MM.1S (cell line): ENCODE results near the gene TSC22D3.

Experiments
- DNase-seq: peaks from one replicate; pipeline ENCODE4 v3.0.0-alpha.2; 2015
- H2AFZ ChIP-seq: fragments of 300-600 bp; sonication (generic); 2 replicates; pipeline ENCODE4 v1.6.0; 2016; ENCODE audit warnings: antibody characterized with exemption, low read length
- H3F3A ChIP-seq: fragments of 300-600 bp; sonication (generic); 2 replicates; pipeline ENCODE4 v1.6.1; 2016; ENCODE audit warnings: mild to moderate bottlenecking, antibody characterized with exemption, low read length, moderate library complexity, mixed read lengths; ENCODE audit not compliant: insufficient read depth
- H3K27ac ChIP-seq: fragments of 300-600 bp; sonication (generic); 2 replicates; pipeline ENCODE4 v1.5.1; 2016; ENCODE audit warnings: mild to moderate bottlenecking, low read length
- H3K27me3 ChIP-seq: fragments of 300-600 bp; sonication (generic); replicated peaks from 2 replicates; pipeline ENCODE4 v1.6.0; 2016; ENCODE audit warnings: low read length; ENCODE audit not compliant: insufficient read depth
- H3K36me3 ChIP-seq: fragments of 300-600 bp; sonication (generic); replicated peaks from 2 replicates; pipeline ENCODE4 v1.6.1; 2016; ENCODE audit warnings: mild to moderate bottlenecking, low read length, mixed read lengths; ENCODE audit not compliant: insufficient read depth
- H3K4me1 ChIP-seq: fragments of 300-600 bp; sonication (generic); 2 replicates; pipeline ENCODE4 v1.6.1; 2016; ENCODE audit warnings: low read length, mixed read lengths
- H3K4me2 ChIP-seq: fragments of 300-600 bp; sonication (generic); 2 replicates; pipeline ENCODE4 v1.6.0; 2016; ENCODE audit warnings: low read depth, low read length
- H3K4me3 ChIP-seq: fragments of 300-600 bp; sonication (generic); 2 replicates; pipeline ENCODE4 v1.5.1; 2016; ENCODE audit warnings: low read length, mixed read lengths
- H3K79me2 ChIP-seq: fragments of 300-600 bp; sonication (generic); 2 replicates; pipeline ENCODE4 v1.6.1; 2016; ENCODE audit warnings: mixed run types, low read length, mixed read lengths
- H3K9ac ChIP-seq: fragments of 300-600 bp; sonication (generic); 2 replicates; pipeline ENCODE4 v1.6.1; 2016; ENCODE audit warnings: low read length, mixed read lengths
- H3K9me2 ChIP-seq: fragments of 300-600 bp; sonication (generic); replicated peaks from 2 replicates; pipeline ENCODE4 v1.6.1; 2016; ENCODE audit warnings: mild to moderate bottlenecking, low read length, mixed read lengths; ENCODE audit not compliant: insufficient read depth
- H3K9me3 ChIP-seq: fragments of 300-600 bp; sonication (generic); replicated peaks from 2 replicates; pipeline ENCODE4 v1.6.1; 2016; ENCODE audit warnings: mild to moderate bottlenecking, low read length, mixed read lengths; ENCODE audit not compliant: insufficient read depth
- H4K20me1 ChIP-seq: fragments of 300-600 bp; sonication (generic); 2 replicates; pipeline ENCODE4 v1.6.1; 2016; ENCODE audit warnings: mild to moderate bottlenecking, low read length, moderate library complexity, mixed read lengths; ENCODE audit not compliant: insufficient read depth
- EZH2 ChIP-seq: fragments of 300-600 bp; sonication (generic); optimal IDR thresholded peaks from 2 replicates; pipeline ENCODE3; 2017; ENCODE audit warnings: low read depth, mild to moderate bottlenecking, antibody characterized with exemption, low read length, mixed read lengths
- EZH2phosphoT487 ChIP-seq: fragments of 300-600 bp; sonication (generic); IDR thresholded peaks from 2 replicates; pipeline ENCODE4 v1.6.1; 2018; ENCODE audit warnings: antibody characterized with exemption, low read length
- TF ChIP-seq, protein P1 (sequence below): fragments of 300-600 bp; sonication (generic); IDR thresholded peaks from 2 replicates; pipeline ENCODE4 v1.5.1; 2016; ENCODE audit warnings: antibody characterized with exemption, low read length, mixed read lengths

TSC22D3 gene

GRCh38 chrX:107787827-107788226 lies 12.2 kb upstream of the TSC22D3 start:
- Histone ChIP-seq H3K79me2 (no peaks in the 10 kb centered on the region), H3K9me2 (no peaks in the 10 kb centered on the region), H3K27ac (no peak overlapping the region), H3K27me3 (no peaks in the 10 kb centered on the region), H3K36me3 (no peaks in the 10 kb centered on the region), H3K4me2 (no peak overlapping the region), H3K4me1 (no peaks in the 10 kb centered on the region), H3K9ac (no peak overlapping the region), H2AFZ (no peak overlapping the region), H3K9me3 (no peaks in the 10 kb centered on the region), H3K4me3 (no peak overlapping the region), H3F3A (no peaks in the 10 kb centered on the region), H4K20me1 (no peaks in the 10 kb centered on the region)
- TF ChIP-seq EZH2 (no peak), EZH2phosphoT487 (no peak)
- TF ChIP-seq, protein P1, sequence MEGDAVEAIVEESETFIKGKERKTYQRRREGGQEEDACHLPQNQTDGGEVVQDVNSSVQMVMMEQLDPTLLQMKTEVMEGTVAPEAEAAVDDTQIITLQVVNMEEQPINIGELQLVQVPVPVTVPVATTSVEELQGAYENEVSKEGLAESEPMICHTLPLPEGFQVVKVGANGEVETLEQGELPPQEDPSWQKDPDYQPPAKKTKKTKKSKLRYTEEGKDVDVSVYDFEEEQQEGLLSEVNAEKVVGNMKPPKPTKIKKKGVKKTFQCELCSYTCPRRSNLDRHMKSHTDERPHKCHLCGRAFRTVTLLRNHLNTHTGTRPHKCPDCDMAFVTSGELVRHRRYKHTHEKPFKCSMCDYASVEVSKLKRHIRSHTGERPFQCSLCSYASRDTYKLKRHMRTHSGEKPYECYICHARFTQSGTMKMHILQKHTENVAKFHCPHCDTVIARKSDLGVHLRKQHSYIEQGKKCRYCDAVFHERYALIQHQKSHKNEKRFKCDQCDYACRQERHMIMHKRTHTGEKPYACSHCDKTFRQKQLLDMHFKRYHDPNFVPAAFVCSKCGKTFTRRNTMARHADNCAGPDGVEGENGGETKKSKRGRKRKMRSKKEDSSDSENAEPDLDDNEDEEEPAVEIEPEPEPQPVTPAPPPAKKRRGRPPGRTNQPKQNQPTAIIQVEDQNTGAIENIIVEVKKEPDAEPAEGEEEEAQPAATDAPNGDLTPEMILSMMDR = no peak
- no peak for DNase-seq

DNA sequence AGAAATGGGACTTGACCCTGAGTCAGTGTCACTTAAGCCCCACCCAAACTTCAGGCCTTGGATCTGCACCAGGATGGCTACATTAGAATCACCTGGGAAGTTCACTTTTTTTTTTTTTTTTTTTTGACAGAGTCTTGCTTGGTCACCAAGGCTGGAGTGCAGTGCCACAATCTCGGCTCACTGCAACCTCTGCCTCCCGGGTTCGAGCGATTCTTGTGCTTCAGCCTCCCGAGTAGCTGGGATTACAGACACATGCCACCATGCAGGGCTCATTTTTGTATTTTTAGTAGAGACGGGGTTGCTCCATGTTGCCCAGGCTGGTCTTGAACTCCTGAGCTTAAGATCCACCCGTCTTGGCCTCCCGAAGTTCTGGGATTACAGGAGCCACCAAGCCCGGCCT lies 4.9 kb upstream of the TSC22D3 start:
- no peaks in the 10 kb centered on the region for H3K27me3 ChIP-seq
- H3K79me2 ChIP-seq = no peaks in the 10 kb centered on the region
- H3K4me1 ChIP-seq = 0 out of 2 replicates have a peak, but pooled peaks cover 3% of the 10 kb centered on the region
- H3F3A ChIP-seq = no peaks in the 10 kb centered on the region
- no peaks in the 10 kb centered on the region for H3K9me3 ChIP-seq
- H4K20me1 ChIP-seq = no peaks in the 10 kb centered on the region
- no peak overlapping the region for H3K4me3 ChIP-seq
- H2AFZ ChIP-seq = no peak overlapping the region
- H3K4me2 ChIP-seq = no peak overlapping the region
- TF ChIP-seq, protein P1 = no peak
- TF ChIP-seq EZH2phosphoT487 (no peak), EZH2 (no peak)
- no peaks in the 10 kb centered on the region for H3K36me3 ChIP-seq
- H3K9me2 ChIP-seq = no peaks in the 10 kb centered on the region
- no peak overlapping the region for H3K27ac ChIP-seq
- H3K9ac ChIP-seq = no peak overlapping the region
- no peak for DNase-seq

DNA sequence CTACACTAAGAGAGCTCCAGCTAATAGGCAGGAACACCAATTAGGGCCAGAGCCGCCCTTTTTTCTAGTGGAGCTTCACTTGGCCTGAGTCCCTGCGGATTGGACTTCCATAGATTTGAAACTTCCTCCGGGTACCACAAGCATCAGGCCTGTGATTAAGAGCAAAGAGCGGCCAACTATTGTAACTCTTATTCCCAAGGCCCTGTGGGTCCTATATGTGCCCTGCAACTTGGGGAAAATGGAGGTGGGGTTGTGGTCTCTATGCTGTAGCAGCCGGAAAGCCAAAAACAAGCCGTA lies 1.9 kb upstream of the TSC22D3 start, which contains the start of gene NCBP2L:
Gene NCBP2L, plus strand, starts transcription at position 198 of the 297 bp plus-strand sequence. CDS start 16,488 bp downstream, outside the sequence.
- H3K4me1 ChIP-seq = 0 out of 2 replicates have a peak, but pooled peaks cover 3% of the 10 kb centered on the region
- no peaks in the 10 kb centered on the region for H3K27me3 ChIP-seq
- no peaks in the 10 kb centered on the region for H4K20me1 ChIP-seq
- no peaks in the 10 kb centered on the region for H3K79me2 ChIP-seq
- DNase-seq = no peak
- peak within 1 kb of the TSS; percentile 80 for H3K4me2 ChIP-seq
- H3K9me2 ChIP-seq = no peaks in the 10 kb centered on the region
- H3F3A ChIP-seq = no peaks in the 10 kb centered on the region
- H3K9ac ChIP-seq = peak within 1 kb of the TSS; percentile 40; the same call in 1 of the 2 replicates
- H3K27ac ChIP-seq = no peak within 1 kb of the TSS
- H3K9me3 ChIP-seq = no peaks in the 10 kb centered on the region
- TF ChIP-seq EZH2 (no peak), EZH2phosphoT487 (no peak)
- TF ChIP-seq, protein P1 = no peak
- peak within 1 kb of the TSS; percentile 55 for H2AFZ ChIP-seq
- H3K4me3 ChIP-seq = peak within 1 kb of the TSS; percentile 60
- H3K36me3 ChIP-seq = no peaks in the 10 kb centered on the region
